Heart left ventricle (tissue), 16 donors: ENCODE data around the gene OR2L8. TPM values are rescaled to one million over a fixed set of nuclear protein-coding genes. Genes with fewer than 3 reads are reported as not detected.
"Not testable (repeated sequence)": the region's sequence is repeated elsewhere in the genome, so short reads cannot be mapped to it uniquely, and the experiment has no call there.

Experiments
- ATAC-seq, 4 donors: fragments of 200-7000 bp; cut with Tn5 transposase; one replicate each; pipeline ENCODE4 v1.9.1; 2020 to 2022; ENCODE audit warnings: moderate library complexity in 4 of 4, mild to moderate bottlenecking in 3 of 4, moderate number of reproducible peaks in 1 of 4
- DNase-seq, 5 donors: peaks; one replicate each; pipeline ENCODE4 v3.0.0-alpha.2; 2020
- H3K27ac ChIP-seq, 12 donors: fragments of 200-600 bp; sonication (generic) in 4 of 12; one replicate each; pipeline versions ENCODE4 v1.5.0 to v1.8.0; 2016 to 2022; ENCODE audit warnings: mild to moderate bottlenecking in 2 of 12
- H3K27me3 ChIP-seq, 9 donors: fragments of 200-600 bp; sonication (generic) in 2 of 9; one replicate each; pipeline versions ENCODE4 v1.5.1 to v1.8.0; 2016 to 2022; ENCODE audit warnings: mild to moderate bottlenecking in 3 of 9
- H3K36me3 ChIP-seq, 9 donors: fragments of 200-600 bp; sonication (generic) in 2 of 9; one replicate each; pipeline versions ENCODE4 v1.5.0 to v1.8.0; 2018 to 2022; ENCODE audit warnings: mild to moderate bottlenecking in 2 of 9
- H3K4me1 ChIP-seq, 12 donors: fragments of 200-600 bp; sonication (generic) in 4 of 12; one replicate each; pipeline versions ENCODE4 v1.5.0 to v1.8.0; 2016 to 2022; ENCODE audit warnings: mild to moderate bottlenecking in 3 of 12
- H3K4me3 ChIP-seq, 12 donors: fragments of 200-600 bp; sonication (generic) in 4 of 12; one replicate each; pipeline versions ENCODE4 v1.5.0 to v1.8.0; 2017 to 2022; ENCODE audit warnings: mild to moderate bottlenecking in 9 of 12, moderate library complexity in 4 of 12
- H3K9me3 ChIP-seq, 12 donors: fragments of 200-600 bp; sonication (generic) in 4 of 12; one replicate each; pipeline versions ENCODE4 v1.5.0 to v1.8.0; 2016 to 2022; ENCODE audit warnings: mild to moderate bottlenecking in 1 of 12
- POLR2A ChIP-seq, 2 donors: fragments of 450-650 bp; IDR thresholded peaks; one replicate each; pipeline ENCODE4 v1.6.1; 2017; ENCODE audit warnings: antibody characterized with exemption in 2 of 2, mild to moderate bottlenecking in 2 of 2, moderate library complexity in 2 of 2
- WGBS, 4 donors: extraction: QIAGEN DNeasy Blood & Tissue Kit in 2 of 4; methylation state at CpG; one replicate each; pipeline versions ENCODE4 v1.1.5 to v1.1.7; 2013 to 2018; 5-methylcytosine and 5-hydroxymethylcytosine counted together
- intact Hi-C, 10 donors: fragments of 100-400 bp; cut with DNase I; formaldehyde crosslinking; loops; one replicate each; pipeline versions ENCODE4 v1.11.1 to v1.14.2; 2022
- polyA plus RNA-seq, 2 donors: library from polyadenylated mRNA; stranded (reverse); fragments of 200-250 nt; gene quantifications; one replicate each; pipeline ENCODE4 v1.2.3, GENCODE V29; 2013
- total RNA-seq, 9 donors: library from RNA; depleted of rRNA in 2 of 9; stranded (reverse); fragments of >200 nt in 2 of 9; fragmentation: NEBNext Ultra II Directional in 3 of 9; extraction: Animal tissue kit (Norgen Biotek cat#: 25700) in 3 of 9; gene quantifications; one replicate each; pipeline versions ENCODE4 v1.1.0 to v1.2.4, GENCODE V29; 2016 to 2023
- TF ChIP-seq, protein P1 (sequence below), 12 donors: fragments of 200-600 bp; sonication (generic) in 4 of 12; IDR thresholded peaks; one replicate each; pipeline versions ENCODE4 v1.5.0 to v1.8.0; 2018 to 2022; ENCODE audit warnings: antibody characterized with exemption in 12 of 12, mild to moderate bottlenecking in 5 of 12
- donor health status: ischemic (EF 13 %, LVEDD 7.1; RV severe dilation, severe dysfunction).
- donor health status: healthy with polysubstance abuse.
- donor health status: DM: no; HTN: yes; CAD: no.
- donor health status: DM: no; HTN: no; CAD: no.
- donor health status: ischemic (EF 25% LVEDD 6.9; RV normal size, moderate dysfunction).
- donor health status: ischemic (EF 25% LVEDD 5.7; RV mildly dilated, moderate dysfunction).
- donor health status: healthy.
- donor health status: DM: yes; HTN: yes; CAD: no.
- donor health status: ischemic (EF 35%, LVEDD 5.7; RV mildly dilated, moderate dysfunction).
- donor health status: nonischemic (EF 11% LVEDD 7.7; RV severe dilation, severe dysfunction).
- donor health status: DM: yes; HTN: yes; CAD: no.
- donor health status: PGD.
- donor health status: ischemic (EF 29% LVEDD 5.4; RV normal size, mild dysfunction).
- donor health status: nonischemic (EF 23%, LVEDD 6.1; RV moderate dilation, normal function).

The OR2L8 gene
- total and polyA plus RNA-seq, 11 donors, result not detected

DNA sequence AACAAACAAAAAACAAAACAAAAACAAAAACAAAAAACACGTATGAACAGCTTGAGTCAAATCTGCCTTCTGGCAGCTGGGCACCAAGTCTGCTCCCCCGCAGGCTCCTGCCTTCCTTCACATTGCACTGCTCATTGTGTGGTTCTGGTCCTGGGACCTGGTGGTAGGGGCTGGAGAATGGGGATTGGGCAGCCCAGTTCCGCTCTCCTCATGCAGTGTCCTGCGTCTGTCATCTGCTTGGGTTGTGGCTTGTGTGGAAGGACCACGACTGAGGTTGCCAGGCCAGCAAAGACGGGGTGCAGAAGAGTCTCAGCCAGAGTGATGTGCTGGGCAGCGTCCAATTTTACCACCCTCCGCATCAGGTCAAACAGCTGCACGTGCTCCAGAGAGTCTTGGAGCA is 12.9 kb upstream of the OR2L8 start:
- Histone ChIP-seq H3K4me3 (no peak overlapping the region), H3K27me3 (peaks cover 0 to 22% (median 0%) of the 10 kb centered on the region in 9 donors), H3K4me1 (no peaks in the 10 kb centered on the region), H3K27ac (no peak overlapping the region), H3K36me3 (no peaks in the 10 kb centered on the region), H3K9me3 (peaks cover 0 to 9% (median 0%) of the 10 kb centered on the region in 12 donors)
- DNase-seq, result peak in 1 of 5 donors; percentile 28
- intact Hi-C loops, result no loop called here
- no peak for ATAC-seq
- no peak for TF ChIP-seq POLR2A (IDR thresholded peaks at IDR 0.05)
- TF ChIP-seq, protein P1, sequence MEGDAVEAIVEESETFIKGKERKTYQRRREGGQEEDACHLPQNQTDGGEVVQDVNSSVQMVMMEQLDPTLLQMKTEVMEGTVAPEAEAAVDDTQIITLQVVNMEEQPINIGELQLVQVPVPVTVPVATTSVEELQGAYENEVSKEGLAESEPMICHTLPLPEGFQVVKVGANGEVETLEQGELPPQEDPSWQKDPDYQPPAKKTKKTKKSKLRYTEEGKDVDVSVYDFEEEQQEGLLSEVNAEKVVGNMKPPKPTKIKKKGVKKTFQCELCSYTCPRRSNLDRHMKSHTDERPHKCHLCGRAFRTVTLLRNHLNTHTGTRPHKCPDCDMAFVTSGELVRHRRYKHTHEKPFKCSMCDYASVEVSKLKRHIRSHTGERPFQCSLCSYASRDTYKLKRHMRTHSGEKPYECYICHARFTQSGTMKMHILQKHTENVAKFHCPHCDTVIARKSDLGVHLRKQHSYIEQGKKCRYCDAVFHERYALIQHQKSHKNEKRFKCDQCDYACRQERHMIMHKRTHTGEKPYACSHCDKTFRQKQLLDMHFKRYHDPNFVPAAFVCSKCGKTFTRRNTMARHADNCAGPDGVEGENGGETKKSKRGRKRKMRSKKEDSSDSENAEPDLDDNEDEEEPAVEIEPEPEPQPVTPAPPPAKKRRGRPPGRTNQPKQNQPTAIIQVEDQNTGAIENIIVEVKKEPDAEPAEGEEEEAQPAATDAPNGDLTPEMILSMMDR (IDR thresholded peaks at IDR 0.05), result no peak
- WGBS, 4 donors, result 90 to 96% (median 92%) methylated on average over 9 of the region's 9 CpGs

DNA sequence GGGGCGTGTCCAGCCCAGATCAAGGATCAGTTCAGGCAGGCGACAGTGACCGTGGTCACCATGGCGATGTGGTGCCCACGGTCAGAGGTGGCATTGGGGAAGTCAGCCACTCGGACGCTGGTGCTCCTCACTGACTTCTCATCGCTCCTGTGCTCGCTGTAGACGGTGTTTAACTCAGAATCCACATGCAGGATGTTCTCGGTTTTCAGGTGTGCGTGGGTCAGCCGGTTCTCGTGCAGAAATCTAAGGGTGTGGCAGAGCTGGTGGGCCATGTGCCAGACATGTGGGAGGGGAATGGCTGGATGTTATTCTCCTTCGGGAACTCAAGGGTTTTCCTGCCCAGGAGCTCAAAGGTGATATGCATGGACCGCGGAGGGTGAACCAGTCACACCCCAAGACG is 12.2 kb upstream of the OR2L8 start:
- no peak overlapping the region for H3K4me3 ChIP-seq
- H3K9me3 ChIP-seq, result peaks cover 0 to 9% (median 0%) of the 10 kb centered on the region in 12 donors
- intact Hi-C loops, result no loop called here
- WGBS, 4 donors, result 89 to 97% (median 93%) methylated on average over 18 of the region's 18 CpGs
- H3K36me3 ChIP-seq, result no peaks in the 10 kb centered on the region
- H3K27ac ChIP-seq, result no peak overlapping the region
- no peak for TF ChIP-seq POLR2A (IDR thresholded peaks at IDR 0.05)
- TF ChIP-seq, protein P1 (IDR thresholded peaks at IDR 0.05), result no peak
- ATAC-seq (no peak), DNase-seq (peak in 1 of 5 donors; percentile 44)
- H3K27me3 ChIP-seq, result peaks cover 0 to 22% (median 0%) of the 10 kb centered on the region in 9 donors
- no peaks in the 10 kb centered on the region for H3K4me1 ChIP-seq

DNA sequence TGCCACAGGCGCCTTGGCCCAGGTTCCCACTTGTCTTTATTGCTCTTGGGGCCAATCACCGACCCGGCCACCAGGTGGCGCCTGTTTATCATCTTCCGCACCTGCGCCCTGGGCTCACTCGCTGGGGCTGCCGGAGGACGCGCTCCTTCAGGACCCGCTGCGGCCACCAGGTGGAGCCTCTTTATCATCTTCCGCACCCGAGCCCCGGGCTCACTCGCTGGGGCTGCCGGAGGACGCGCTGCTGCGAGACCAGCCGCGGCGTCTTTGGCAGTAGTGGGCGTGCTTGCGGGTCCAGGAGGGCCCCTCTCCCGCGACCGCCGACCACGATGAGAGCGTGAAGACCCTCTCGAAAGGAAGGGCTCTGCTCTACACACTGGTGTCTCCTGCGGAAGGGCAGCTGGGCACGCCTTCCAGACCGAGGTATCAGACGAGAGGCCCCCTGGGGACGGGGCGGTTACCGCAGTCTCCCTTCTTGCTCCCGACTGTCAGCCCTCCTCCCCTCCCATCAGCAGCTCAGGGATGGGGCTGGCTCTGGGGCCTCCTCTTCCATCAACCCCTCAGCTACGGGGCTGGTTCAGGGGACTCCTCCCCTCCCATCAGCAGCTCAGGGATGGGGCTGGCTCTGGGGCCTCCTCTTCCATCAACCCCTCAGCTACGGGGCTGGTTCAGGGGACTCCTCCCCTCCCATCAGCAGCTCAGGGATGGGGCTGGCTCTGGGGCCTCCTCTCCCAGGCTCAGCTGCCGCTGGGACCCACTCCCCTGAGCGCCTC is 11.5 kb upstream of the OR2L8 start:
- H3K4me3 ChIP-seq, result peak overlapping the region in 6 of 12 donors; percentile 9 to 54 (median 30)
- H3K27ac ChIP-seq, H3K36me3 ChIP-seq, intact Hi-C loops, H3K9me3 ChIP-seq, H3K4me1 ChIP-seq: not testable (repeated sequence)
- TF ChIP-seq POLR2A (IDR thresholded peaks at IDR 0.05), result peak in 1 of 2 donors; percentile 21
- TF ChIP-seq, protein P1 (IDR thresholded peaks at IDR 0.05), result peak in 8 of 12 donors; percentile 22 to 67 (median 35)
- DNase-seq, result peak; percentile 22 to 74 (median 50)
- ATAC-seq, result peak in 3 of 4 donors; percentile 45 to 81 (median 73)
- H3K27me3 ChIP-seq, result peaks cover 0 to 22% (median 0%) of the 10 kb centered on the region in 9 donors
- WGBS, 4 donors, result 5 to 18% (median 11%) methylated on average over 19 to 44 of the region's 44 CpGs

DNA sequence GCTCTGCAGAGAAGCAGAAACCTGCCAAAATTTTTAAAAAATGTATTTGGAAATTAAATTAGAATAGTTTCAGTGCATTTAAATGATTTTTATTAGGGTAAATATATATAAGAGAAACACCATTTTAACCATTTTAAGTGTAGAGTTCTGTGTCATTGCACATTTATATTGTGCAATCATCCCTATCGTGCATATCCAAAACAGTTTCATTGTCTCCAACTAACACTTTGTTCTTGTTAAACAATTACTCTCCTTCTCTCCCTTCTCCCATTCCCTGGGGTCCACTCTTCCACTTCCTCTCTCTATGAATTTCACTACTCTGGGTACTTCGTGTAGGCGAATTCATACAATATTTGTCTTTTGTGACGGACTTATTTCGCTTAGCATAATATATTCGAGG is 6.0 kb upstream of the OR2L8 start:
- 71 to 83% (median 81%) methylated on average over 6 of the region's 6 CpGs for WGBS, 4 donors

More for the DNA sequence above, 6.0 kb upstream of the OR2L8 start:
- H3K27ac ChIP-seq, result no peak overlapping the region
- no peak for DNase-seq
- intact Hi-C loops, result no loop called here
- no peaks in the 10 kb centered on the region for H3K36me3 ChIP-seq
- no peak for ATAC-seq
- H3K4me3 ChIP-seq, result no peak overlapping the region
- H3K27me3 ChIP-seq, result peaks cover 0 to 10% (median 0%) of the 10 kb centered on the region in 9 donors
- H3K9me3 ChIP-seq, result peaks cover 0 to 19% (median 3%) of the 10 kb centered on the region in 12 donors
- H3K4me1 ChIP-seq, result no peaks in the 10 kb centered on the region
- TF ChIP-seq, protein P1 (IDR thresholded peaks at IDR 0.05), result no peak
- TF ChIP-seq POLR2A (IDR thresholded peaks at IDR 0.05), result no peak
